A549 treated with dexamethasone at 1 μM for 4 hours (cell line): ENCODE measurements around the gene SLC6A8. TPM values are rescaled to one million over a fixed set of nuclear protein-coding genes. Genes with fewer than 3 reads are reported as not detected.

ENCODE experiments used
- total RNA-seq: library from RNA; stranded (reverse); fragments of 200-300 nt; extraction: Qiagen RNA extraction; gene quantifications from 5 replicates; pipeline ENCODE4 v1.2.3, GENCODE V29; 2022

Gene SLC6A8
- total RNA-seq, result 9.1 to 15.3 TPM (median 12.7 TPM) in 5 replicates

DNA sequence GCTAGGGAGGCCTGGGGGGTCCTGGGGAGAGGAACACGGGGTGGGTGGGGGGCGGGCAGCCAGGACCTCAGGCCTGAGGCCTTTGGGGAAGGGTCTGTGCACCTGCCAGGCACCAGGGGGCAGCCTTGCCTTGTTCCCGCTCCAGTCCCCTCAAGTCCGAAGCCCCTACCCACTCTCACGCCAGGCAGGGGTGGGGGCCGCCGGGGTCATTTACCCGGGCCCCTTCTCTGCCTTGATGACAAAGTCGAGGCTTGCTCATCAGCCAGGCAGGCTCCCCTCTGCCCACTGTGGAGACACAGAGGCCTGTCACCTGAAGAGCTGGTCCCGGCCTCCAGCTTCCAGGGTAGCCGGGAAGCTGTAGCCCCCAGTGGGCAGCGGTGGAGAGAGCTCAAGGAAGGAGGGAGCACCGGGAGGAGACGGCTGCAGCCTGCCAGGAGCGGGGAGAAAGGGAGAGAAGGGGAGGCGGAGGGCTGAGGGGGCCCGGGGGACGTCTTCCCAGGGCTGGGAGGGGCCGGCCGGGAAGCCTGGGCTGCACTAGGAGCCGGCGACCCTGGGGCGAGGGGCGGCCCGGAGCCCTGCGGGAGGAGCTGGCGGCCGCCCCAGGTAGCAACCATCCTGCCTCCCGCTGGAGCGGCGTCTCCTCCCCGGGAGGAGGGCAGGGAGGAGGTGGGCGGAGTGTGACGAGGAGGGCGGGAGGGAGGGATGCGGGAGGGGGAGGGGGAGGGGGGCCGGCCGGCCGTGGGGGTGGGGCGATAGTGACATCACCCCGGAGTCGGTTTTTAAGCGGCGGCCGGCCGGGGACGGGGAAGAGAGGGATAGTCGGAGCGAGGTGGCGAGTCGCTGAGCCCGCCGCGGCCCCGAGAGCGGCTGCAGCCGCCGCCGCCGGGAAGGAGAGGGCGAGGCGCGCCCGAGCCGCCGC lies at the start of gene SLC6A8:
Gene SLC6A8, plus strand, starts transcription at position 806 of the 919 bp plus-strand sequence. CDS start 649 bp downstream, outside the sequence.

DNA sequence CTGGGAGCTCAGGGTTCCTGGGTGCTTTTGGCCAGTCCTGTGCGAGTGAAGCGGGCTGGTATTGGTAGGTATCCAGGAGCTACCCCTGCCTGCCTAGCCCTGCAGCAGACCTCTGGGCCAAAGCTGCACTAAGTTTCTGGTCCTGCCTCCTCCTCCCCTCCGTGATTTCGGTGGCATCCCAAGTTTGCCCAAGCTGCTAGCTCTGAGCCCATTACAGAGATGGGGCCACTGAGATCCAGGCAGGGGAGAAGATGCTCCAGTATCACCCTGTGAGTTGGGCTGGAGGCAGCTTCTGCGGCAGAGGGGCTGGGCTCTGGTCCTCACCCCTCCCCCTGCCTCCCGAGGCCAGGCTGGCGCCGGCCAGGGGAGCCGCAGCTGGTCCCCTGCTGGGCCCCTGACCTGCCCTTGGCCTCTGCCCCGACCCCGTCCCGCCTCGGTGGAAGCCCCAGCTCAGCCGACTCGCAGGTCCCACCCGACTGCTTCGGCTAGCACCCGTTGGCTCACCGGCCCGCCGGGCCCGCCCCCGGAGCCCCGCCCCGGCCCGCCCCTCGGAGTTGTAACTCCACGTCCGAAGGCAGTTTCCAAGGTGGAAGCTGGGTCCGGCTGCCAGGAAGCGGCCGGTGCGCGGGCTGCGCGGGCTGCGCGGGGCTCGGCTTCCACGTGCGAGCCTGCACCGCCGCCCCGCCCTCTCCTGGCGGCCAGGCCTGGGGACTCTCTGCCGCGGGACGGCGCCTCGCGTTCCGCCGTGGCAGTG lies 40.9 kb upstream of the SLC6A8 start, which contains the start of gene DUSP9:
Gene DUSP9, plus strand, starts transcription at position 584 of the 754 bp plus-strand sequence. CDS start 751 bp downstream, outside the sequence.

DNA sequence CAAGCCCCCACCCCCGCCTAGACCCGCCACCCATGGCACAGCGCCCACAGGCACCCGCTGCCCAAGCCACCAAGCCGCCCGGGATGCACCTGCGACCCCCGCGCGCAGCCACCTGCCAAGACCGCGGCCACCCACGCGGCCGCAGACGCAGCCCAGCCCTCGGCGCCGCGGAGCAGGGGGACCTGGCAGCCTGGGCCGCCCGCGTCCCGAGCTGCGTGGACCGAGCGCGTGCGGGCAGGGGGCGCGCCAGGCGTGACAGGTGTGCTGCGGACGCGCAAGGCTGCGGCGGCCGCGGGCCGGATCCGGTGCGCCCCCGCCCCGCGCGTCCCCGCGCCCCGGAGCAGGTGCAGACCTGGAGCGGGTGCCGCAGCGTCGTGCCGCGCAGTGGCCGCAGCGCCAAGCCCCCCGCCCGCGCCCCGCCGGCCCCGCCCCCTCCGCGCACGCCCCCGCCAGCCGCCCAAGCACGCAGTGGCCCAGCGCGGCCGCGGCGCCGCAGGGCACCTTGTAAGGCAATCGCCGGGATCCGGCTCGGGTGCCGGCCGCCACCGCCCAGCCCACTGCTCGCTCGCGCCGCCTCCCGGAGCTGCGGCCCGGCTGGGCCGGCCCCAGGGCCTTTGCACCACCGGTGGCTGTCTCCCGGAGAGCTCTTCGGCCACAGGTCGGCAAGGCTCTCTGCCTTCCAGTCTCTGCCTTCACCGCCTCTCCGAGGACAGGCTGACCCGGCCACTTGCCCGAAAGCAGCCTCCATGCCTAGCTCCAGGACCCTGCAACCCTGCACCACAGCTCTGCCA lies 14.1 kb upstream of the SLC6A8 start, which contains the start of gene PNCK:
Gene PNCK, minus strand, starts transcription at position 386 of the 791 bp plus-strand sequence. CDS start 737 bp downstream, outside the sequence.

DNA sequence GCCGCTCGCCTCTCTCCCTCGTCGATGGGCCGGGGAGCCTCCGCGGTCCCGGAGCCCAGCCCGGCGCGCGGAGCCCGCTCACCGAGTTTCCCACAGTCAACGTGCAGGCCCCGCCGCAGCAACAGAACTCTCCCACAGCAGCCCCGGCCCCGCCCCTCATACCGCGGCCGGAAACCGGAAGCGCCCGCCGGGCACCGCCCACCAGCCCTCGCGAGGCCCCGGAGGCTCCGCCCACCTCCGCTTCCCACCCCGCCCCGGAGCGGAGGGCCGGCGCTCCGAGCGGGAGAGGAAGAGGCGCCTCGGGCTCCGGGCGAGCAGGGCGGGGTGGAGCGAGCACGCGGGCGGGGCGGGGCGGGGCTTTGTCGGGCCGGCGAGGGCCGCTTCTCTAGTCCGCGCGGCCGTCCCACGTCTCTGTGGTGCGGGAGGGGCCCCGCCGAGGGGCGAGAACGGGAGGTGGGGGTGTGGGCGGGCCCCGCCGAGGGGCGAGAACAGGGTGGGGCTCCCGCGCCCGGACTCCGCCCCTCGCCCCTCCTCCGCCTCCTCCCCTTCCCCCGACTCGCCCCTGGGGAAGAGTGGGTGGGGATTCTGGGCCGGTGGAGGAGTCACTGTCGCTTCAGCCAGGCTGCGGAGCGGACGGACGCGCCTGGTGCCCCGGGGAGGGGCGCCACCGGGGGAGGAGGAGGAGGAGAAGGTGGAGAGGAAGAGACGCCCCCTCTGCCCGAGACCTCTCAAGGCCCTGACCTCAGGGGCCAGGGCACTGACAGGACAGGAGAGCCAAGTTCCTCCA lies 36.7 kb downstream of the SLC6A8 start, which contains the start of the genes ABCD1 and BCAP31:
Gene ABCD1, plus strand, starts transcription at position 605 of the 787 bp plus-strand sequence. CDS start 411 bp downstream, outside the sequence.
Gene BCAP31, minus strand, starts transcription at position 136 of the 787 bp plus-strand sequence. CDS start 1,143 bp downstream, outside the sequence.

Other genes starting within 250 kb of the SLC6A8 start
- gene TREX2, start 241.9 kb upstream of the SLC6A8 start, total RNA-seq, result 0.63 to 1.7 TPM (median 1.3 TPM) in 5 replicates
- gene HAUS7, start 217.3 kb upstream of the SLC6A8 start, total RNA-seq, result 43.8 to 52.0 TPM (median 45.5 TPM) in 5 replicates
- gene BGN, start 192.9 kb upstream of the SLC6A8 start, total RNA-seq, result 0.06 to 0.08 TPM in 2 of 5 replicates, not detected in the others
- 0.07 to 0.15 TPM (median 0.13 TPM) in 5 replicates for gene ATP2B3, start 170.3 kb upstream of the SLC6A8 start, total RNA-seq
- 40.3 to 64.4 TPM (median 60.1 TPM) in 5 replicates for gene CCNQ, start 88.8 kb upstream of the SLC6A8 start, total RNA-seq
- gene DUSP9, start 40.7 kb upstream of the SLC6A8 start, total RNA-seq, result 1.0 to 2.0 TPM (median 1.3 TPM) in 5 replicates
- gene PNCK, start 14.1 kb upstream of the SLC6A8 start, total RNA-seq, result 0.07 to 0.41 TPM (median 0.18 TPM) in 5 replicates
- gene BCAP31, start 36.5 kb downstream of the SLC6A8 start, total RNA-seq, result 339 to 415 TPM (median 357 TPM) in 5 replicates
- 2.6 to 4.7 TPM (median 4.2 TPM) in 5 replicates for gene ABCD1, start 36.9 kb downstream of the SLC6A8 start, total RNA-seq
- gene PLXNB3, start 76.3 kb downstream of the SLC6A8 start, total RNA-seq, result 1.8 to 4.1 TPM (median 3.0 TPM) in 5 replicates
- 0.03 to 0.06 TPM (median 0.05 TPM) in 5 replicates for gene SRPK3, start 93.1 kb downstream of the SLC6A8 start, total RNA-seq
- 51.1 to 66.0 TPM (median 64.4 TPM) in 5 replicates for gene IDH3G, start 106.4 kb downstream of the SLC6A8 start, total RNA-seq
- gene SSR4, start 106.7 kb downstream of the SLC6A8 start, total RNA-seq, result 328 to 374 TPM (median 349 TPM) in 5 replicates
- 2.9 to 4.0 TPM (median 3.4 TPM) in 5 replicates for gene PDZD4, start 142.6 kb downstream of the SLC6A8 start, total RNA-seq
- gene L1CAM, start 198.2 kb downstream of the SLC6A8 start, total RNA-seq, result 18.1 to 23.9 TPM (median 20.8 TPM) in 5 replicates
- gene AVPR2, start 216.7 kb downstream of the SLC6A8 start, total RNA-seq, result 0.05 TPM in 1 of 5 replicates, not detected in the others
- 0.82 to 2.5 TPM (median 2.0 TPM) in 5 replicates for gene ARHGAP4, start 238.3 kb downstream of the SLC6A8 start, total RNA-seq
- gene NAA10, start 247.1 kb downstream of the SLC6A8 start, total RNA-seq, result 200 to 245 TPM (median 214 TPM) in 5 replicates